Peyer's patch (tissue), 4 donors: ENCODE data around the gene JPT1.

Experiments used
- CTCF ChIP-seq, 6 experiments: fragments of 450-650 bp in 4 of 6; fragments of 200-600 bp in 2 of 6; sonication (generic) in 1 of 6; IDR thresholded peaks; one replicate each; pipeline ENCODE4 v1.5.1; 2017 to 2019; ENCODE audit warnings: antibody characterized with exemption in 6 of 6, mild to moderate bottlenecking in 3 of 6, moderate library complexity in 1 of 6
- POLR2A ChIP-seq, 2 donors: fragments of 450-650 bp; IDR thresholded peaks; one replicate each; pipeline ENCODE4 v1.5.1; 2017; ENCODE audit warnings: antibody characterized with exemption in 2 of 2, mild to moderate bottlenecking in 2 of 2, moderate library complexity in 2 of 2

DNA sequence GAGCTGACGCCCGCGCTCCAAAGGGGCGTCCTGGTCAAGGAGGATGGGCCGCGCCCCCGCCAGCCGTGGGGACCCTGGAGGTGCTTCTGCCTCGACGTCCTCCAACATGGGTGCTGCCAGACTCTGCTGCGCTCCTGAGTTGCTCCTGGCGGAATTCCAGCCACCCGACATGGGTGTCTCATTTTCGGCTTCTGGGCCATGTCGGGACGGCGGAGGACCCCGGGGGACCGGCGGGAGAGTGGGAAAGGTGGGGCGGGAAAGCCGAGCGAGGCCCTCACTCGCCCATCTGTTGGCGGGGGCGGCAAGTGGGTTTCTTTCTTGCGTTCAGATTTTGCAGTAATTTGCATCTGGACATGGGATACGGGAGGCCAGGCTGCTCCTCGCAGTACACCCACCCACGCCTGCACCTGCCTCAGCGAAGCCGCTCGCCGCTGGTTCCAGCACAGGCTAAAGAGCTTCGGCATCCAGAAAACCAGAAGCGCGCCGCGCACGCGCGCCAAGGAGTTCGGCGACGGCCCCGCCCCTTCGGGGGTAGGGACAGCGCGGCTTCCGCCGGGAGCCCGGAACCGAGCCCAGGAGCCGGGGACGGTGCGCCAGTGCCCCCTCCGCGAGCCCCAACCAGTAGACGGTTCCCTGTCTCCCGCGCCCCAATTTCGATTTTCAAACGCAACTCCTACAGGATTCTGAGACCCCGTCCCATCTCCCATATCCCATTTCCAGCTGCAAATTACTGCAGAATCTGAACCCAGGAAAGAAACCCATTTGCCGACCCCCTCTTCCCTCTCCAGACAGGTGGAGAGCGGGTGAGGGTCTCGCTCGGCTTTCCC, 44.7 kb downstream of the JPT1 start, which contains the start of gene ARMC7:
- TF ChIP-seq POLR2A (IDR thresholded peaks at IDR 0.05) = peak; percentile 85 to 88
- TF ChIP-seq CTCF (IDR thresholded peaks at IDR 0.05) = peak in 1 of 6 experiments; percentile 4
